ENCODE results near the gene LRRC75A.

Gene LRRC75A

GRCh38 chr17:16432017-16432416, 60.0 kb downstream of the LRRC75A start:
- no peak overlapping the region for H3K4me3 ChIP-seq (ENCODE audit: severe bottlenecking)
- DNase-seq (ENCODE audit: low spot score), result no peak
- H3K27me3 ChIP-seq (ENCODE audit: insufficient read depth, poor library complexity, severe bottlenecking), result no peaks in the 10 kb centered on the region
- H3K9me3 ChIP-seq (ENCODE audit: severe bottlenecking), result no peaks in the 10 kb centered on the region
- H3K4me1 ChIP-seq (ENCODE audit: insufficient read depth, poor library complexity, severe bottlenecking), result no peaks in the 10 kb centered on the region
- ATAC-seq (ENCODE audit: low read depth), result no peak
- no peak for TF ChIP-seq CTCF (IDR thresholded peaks at IDR 0.05; ENCODE audit: poor library complexity, severe bottlenecking)
- H3K36me3 ChIP-seq (ENCODE audit: low read depth), result no peaks in the 10 kb centered on the region
- no peak overlapping the region for H3K27ac ChIP-seq (ENCODE audit: poor library complexity, severe bottlenecking)

GRCh38 chr17:16430650-16431049, 61.3 kb downstream of the LRRC75A start:
- Histone ChIP-seq H3K27me3 (ENCODE audit: insufficient read depth, poor library complexity, severe bottlenecking) (no peaks in the 10 kb centered on the region), H3K4me1 (ENCODE audit: insufficient read depth, poor library complexity, severe bottlenecking) (no peaks in the 10 kb centered on the region), H3K4me3 (ENCODE audit: severe bottlenecking) (no peak overlapping the region), H3K9me3 (ENCODE audit: severe bottlenecking) (no peaks in the 10 kb centered on the region), H3K27ac (ENCODE audit: poor library complexity, severe bottlenecking) (no peak overlapping the region), H3K36me3 (ENCODE audit: low read depth) (no peaks in the 10 kb centered on the region)
- DNase-seq (ENCODE audit: low spot score) (no peak), ATAC-seq (ENCODE audit: low read depth) (no peak)
- no peak for TF ChIP-seq CTCF (IDR thresholded peaks at IDR 0.05; ENCODE audit: poor library complexity, severe bottlenecking)

- H3K36me3 ChIP-seq (ENCODE audit: low read depth), result no peaks in the 10 kb centered on the region
- TF ChIP-seq CTCF (IDR thresholded peaks at IDR 0.05; ENCODE audit: poor library complexity, severe bottlenecking), result no peak
- no peak overlapping the region for H3K27ac ChIP-seq (ENCODE audit: poor library complexity, severe bottlenecking)
- H3K9me3 ChIP-seq (ENCODE audit: severe bottlenecking), result no peaks in the 10 kb centered on the region
- H3K27me3 ChIP-seq (ENCODE audit: insufficient read depth, poor library complexity, severe bottlenecking), result no peaks in the 10 kb centered on the region
- H3K4me1 ChIP-seq (ENCODE audit: insufficient read depth, poor library complexity, severe bottlenecking), result no peaks in the 10 kb centered on the region
- H3K4me3 ChIP-seq (ENCODE audit: severe bottlenecking), result no peak overlapping the region
- no peak for DNase-seq (ENCODE audit: low spot score)
- ATAC-seq (ENCODE audit: low read depth), result no peak
Measured at GRCh38 chr17:16429083-16429482, 62.9 kb downstream of the LRRC75A start.

GRCh38 chr17:16428098-16428882, 63.7 kb downstream of the LRRC75A start:
- no peak for DNase-seq (ENCODE audit: low spot score)
- peak; percentile 68; the same call in 2 of the 3 replicates for ATAC-seq (ENCODE audit: low read depth)
- H3K4me3 ChIP-seq (ENCODE audit: severe bottlenecking), result no peak overlapping the region

More at GRCh38 chr17:16428098-16428882, 63.7 kb downstream of the LRRC75A start:
- H3K9me3 ChIP-seq (ENCODE audit: severe bottlenecking), result no peaks in the 10 kb centered on the region
- TF ChIP-seq CTCF (IDR thresholded peaks at IDR 0.05; ENCODE audit: poor library complexity, severe bottlenecking), result peak; percentile 53
- H3K27ac ChIP-seq (ENCODE audit: poor library complexity, severe bottlenecking), result no peak overlapping the region
- no peaks in the 10 kb centered on the region for H3K36me3 ChIP-seq (ENCODE audit: low read depth)
- no peaks in the 10 kb centered on the region for H3K4me1 ChIP-seq (ENCODE audit: insufficient read depth, poor library complexity, severe bottlenecking)
- no peaks in the 10 kb centered on the region for H3K27me3 ChIP-seq (ENCODE audit: insufficient read depth, poor library complexity, severe bottlenecking)
